Stimulated activated CD8-positive, alpha-beta memory T cell treated with anti-CD3 and anti-CD28 coated beads, Interleukin-15, amount 100 ng/mL, for 48 hours (primary cell): ENCODE measurements around the gene SOX12.

Experiments
- DNase-seq, 2 donors: peaks; one replicate each; pipeline ENCODE4 v3.0.0-alpha.2; 2020; ENCODE audit warnings: low read depth in 2 of 2

Gene SOX12

DNA sequence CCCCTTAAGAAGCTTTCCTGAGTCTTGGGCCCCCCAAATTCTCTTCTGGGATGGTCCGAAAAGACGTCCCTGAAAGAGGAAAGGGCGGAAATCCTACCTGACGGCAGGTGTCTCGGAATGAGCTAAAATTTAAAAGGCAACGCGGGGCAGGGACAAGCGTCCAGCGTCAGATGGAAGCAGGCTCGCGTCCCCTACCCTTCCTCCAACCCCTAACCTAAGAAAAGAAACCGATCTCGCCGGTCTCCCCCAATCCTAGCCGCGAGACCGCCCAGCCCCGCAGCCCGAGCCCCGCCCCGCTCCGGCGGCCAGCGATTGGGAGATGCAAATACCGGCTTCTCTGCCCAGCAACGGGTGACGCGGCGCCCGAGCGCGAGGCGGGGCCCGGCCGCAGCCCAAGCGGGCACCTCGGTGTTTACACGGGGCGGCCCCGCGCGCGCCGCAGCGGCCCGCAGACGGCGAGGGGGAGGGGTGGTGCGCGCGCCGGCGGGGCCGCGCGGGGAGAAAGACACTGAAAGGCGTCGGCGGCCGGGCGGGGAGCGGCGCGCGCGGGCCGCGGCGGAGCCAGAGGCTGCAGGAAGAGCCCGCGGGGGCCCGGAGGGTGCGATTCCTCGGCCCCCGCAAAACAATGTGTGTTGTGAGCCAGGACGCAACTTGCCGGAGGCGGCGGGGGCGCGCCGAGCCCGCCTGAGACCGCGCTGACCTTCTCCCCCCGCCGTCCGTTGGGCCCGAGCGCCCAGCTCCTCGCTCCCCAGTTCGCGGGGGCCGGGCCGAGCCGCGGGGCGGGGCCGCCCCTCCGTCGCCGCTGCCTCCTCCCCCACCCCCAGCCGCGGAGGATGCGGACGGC lies at the start of gene SOX12:
Gene SOX12, plus strand, starts transcription at position 508 of the 844 bp plus-strand sequence. CDS start 373 bp downstream, outside the sequence.
- DNase-seq: peak; percentile 95 to 96

DNA sequence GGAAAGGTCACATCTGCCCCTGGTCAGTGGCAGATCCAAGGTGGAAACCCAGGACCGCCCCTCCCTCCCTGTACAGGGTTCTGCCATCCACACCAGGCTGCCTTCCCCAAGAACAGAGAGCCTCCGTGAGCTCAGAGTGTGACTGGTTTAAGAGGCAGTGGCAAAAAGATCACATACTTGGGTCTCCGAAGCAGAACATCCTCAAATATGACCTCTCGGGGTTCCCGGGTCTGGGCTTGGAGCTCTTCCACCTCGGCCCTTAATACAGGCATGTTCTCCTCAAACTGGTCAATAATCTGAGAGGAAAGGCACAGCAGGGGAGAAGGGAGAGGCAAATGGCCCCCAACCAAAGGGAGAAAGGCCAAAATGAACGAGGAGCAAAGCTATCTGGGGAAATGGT lies 49.6 kb upstream of the SOX12 start:
- no peak for DNase-seq

DNA sequence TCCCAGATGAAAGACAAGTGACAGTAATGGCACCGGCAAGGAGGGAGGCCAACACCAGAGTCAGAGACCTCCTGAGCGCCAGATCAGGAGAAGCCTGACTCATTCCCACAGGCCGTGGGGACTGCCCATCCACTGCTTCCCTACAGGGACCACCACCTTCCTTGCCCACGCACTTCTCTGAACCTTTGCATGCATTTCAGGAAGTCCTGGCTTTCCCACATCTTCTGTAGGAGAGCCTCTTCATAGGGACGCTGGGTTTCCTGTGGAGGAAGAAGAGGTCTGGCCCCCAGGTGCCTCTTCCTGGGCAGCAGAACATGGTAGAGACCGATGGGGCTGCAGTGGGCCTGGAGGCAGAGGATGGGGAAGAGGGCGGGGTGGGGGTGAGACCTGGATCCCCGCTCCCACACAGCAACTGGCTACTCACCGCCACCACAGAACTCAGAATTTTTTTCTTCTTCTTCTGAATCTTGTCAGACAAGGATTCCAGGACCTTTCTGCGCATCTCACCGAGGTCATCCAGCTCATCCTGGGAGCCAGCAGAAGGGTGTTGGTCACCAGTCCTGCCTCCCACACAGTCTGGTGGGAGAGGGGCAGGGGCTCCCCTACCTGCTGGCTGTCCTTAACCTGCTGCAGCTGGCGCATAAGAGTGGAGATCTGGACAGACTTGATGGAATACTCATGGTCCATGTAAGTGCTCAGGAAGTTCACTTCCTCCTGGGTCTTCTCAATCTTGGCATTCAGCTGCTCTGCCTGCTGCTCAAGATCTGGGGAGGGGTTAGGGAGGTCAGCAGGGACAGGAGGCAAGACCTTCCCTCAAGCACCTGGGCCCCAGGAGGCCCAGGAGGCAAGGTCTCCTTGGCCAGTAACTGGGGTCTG lies 48.5 kb upstream of the SOX12 start:
- no peak for DNase-seq

DNA sequence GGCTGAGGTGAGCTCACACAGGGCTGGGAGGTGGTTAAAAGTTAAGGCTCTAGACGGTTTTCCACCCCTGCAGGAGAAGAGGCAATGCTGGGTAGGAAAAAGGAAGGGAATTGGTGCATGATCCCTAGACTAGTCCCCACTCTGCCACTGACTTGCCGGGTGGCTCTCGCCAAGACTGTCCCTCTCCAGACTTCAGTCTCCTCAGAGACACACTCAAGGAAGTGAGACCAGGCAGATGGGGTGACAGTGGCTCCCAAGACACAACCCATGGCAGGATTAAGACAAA lies 47.9 kb upstream of the SOX12 start:
- DNase-seq: no peak

DNA sequence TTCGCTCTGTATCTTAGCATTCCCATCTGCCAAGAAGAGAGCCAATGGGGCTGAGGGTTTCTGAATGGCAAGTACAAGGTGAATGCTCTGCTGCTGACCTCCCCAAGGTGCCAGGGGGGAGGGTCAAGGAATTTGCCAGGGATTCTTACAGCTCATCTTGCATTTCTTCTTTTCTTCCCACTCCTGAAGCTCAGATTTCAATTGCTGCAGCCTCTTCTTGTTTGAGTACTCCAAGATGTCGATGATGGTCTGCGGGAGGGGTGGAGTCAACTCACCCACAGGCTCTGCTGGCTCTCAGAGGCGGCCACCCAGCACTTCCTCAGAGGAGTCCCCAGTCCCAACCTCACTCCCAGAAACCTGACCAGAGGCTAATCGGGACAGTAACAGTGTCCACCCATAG lies 47.2 kb upstream of the SOX12 start:
- no peak for DNase-seq

DNA sequence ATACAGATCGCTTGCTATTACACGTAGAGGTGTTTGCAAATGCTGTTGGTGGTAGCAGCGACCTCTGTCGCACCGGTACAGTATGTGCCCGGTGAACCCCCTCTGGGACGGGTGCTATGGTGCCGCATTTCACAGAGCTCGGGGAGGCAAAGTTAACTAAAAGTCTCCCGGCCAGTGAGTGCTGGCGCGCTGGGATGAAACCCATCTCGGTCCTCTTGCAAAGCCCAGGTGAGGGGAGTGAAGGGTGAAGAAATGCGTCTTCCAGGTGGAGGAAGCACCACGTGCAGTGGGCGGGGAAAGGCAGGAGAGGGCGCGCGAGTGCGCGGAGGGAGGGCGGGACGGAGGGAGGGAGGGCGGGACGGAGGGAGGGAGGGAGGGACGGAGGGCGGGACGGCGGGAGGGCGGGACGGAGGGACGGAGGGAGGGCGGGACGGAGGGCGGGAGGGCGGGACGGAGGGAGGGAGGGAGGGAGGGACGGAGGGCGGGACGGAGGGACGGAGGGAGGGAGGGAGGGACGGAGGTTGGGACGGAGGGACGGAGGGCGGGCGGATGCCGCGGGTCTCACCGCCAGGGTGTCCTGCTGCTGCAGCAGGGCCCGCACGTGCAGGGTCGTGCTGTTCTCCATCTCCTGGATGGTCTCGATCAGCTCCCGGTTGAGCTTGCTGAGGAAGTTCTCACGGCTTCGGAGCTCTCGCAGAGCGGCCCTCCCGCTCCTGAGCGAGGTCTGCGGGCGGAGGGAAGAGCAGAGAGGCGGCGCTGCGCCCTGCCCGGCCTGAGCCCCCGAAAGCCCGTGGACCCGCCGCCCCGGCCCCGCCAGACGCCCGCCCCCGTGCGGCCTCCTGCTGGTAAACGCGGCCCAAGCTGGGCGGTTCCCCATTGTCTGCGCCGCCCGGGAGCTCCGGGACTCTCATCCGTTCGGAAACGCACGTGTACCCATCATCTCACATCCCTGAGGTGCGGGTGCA lies 46.5 kb upstream of the SOX12 start:
- DNase-seq: no peak

DNA sequence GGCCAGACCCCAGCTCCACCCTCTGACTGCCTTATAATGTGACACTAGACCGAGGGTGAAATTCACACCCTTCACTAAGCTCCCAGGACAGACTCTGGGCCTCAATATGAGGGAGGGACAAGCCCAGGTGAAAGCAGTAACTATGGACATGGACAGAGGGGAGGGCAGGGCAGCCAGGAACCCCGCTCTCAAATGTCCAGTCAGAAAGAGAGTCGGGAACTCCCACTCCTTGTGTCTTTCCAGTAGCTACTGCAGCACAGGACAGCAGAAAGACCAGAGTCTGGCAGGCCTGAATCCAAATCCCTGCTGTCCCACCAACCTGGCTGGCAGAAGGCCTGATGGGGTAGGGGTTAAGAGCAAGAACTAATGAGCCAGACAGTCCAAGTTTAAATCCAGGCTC lies 41.2 kb upstream of the SOX12 start:
- DNase-seq: no peak

DNA sequence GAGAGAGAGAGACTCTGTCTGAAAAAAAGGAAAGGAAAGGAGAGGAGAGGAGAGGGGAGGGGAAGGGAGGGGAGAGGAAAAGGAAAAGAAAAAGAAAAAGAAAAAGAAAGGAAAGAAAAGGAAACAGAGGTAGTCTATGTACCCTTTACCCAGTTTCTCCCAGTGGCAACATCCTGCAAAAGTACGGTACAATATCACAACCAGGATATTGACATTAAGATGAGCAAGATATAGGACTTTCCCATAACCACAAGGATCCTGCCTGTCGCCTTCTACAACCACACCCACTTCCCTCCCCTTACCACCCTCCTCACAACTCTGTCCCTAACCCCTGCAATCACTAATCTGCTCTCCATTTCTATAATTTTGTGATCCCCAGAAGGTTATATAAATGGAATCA lies 38.8 kb upstream of the SOX12 start:
- DNase-seq: no peak

DNA sequence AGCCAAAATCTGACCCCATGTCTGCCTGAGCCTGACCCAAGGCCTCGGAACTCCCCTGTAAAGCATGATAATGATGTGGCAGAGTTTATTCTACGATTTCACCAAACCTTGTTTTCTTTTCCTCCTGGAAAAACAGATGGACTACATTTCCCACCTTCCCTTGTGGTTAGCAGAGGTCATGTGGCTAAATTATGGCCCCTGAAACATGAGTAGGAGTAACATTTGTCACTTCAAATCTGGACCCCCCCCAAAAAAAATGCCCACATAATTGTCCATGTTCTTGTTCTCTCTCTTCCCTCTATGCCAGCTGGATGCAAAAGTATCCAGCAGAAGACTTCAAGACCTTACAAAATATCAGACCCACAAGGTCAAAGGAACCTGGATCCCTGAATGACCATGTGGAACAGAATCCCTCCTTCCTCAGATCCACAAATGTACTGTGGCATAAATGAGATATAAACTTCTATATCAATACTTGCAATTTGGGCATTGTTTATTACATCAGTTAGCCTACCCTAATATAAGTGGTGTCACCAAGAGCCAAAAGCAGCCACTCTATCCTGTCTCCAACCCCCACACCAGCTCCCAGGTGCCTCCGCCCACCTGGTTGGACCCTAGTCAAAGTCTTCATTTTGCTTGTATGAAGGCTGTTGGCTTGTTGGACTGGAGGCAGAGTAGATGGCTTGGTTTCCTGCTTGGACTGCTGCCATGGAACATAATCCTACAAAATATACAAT lies 36.2 kb upstream of the SOX12 start:
- no peak for DNase-seq

DNA sequence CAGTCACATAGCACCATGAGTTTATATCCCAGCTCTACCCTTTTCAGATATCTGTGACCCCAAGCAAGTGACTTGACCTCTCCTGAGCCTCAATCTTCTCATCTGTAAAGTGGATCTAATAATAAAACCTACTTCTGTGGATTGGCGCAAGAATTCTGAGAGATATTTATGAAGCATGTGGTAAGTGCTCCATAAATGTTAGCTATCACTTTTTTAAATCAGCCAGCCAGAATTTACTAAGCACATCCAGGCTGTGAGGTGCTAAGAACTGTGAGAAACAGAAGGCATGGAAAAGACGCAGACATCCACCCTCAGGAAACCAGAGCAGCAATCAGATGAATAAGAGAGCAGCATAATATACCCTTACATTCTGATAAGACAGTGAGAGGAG lies 35.7 kb upstream of the SOX12 start:
- DNase-seq: no peak

DNA sequence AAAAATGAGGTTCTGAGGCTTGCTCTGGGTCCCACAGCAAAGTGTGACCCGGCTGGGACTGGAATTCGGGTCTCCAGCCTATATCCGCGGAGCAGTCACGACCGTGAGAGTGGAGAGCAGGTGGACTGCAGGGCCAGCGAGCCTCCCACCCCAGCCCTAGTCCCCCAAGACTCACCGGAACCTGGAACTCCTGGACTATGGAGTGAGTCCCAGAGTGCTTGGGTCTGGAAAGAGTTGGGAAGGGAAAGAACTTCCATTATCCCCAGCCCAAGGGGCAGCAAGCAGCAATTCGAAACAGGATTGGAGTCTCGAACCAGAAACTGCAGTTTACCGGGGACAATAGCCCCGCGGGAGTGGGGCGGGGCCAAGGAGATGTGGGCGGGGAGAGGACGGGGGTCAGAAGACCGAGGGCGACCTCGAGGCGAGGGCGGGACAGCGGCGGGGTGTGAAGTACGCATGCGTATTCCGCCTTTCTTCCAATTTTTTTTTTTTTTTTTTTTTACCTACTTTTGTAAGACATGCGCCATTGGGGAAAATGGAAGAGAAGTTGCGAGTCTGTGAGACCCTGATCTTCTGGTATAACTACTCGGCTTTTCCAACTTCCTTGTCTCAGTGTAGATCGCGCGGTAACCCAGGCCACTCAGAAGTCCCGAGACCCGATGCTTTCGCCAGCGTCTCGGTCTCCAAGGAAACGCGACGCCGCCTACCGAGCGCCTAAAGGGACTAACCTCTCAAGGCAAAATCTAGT lies 35.1 kb upstream of the SOX12 start, which contains the start of gene C20orf96:
Gene C20orf96, minus strand, starts transcription at position 667 of the 748 bp plus-strand sequence. Its CDS starts 140 bp downstream, at position 527.
- DNase-seq: peak; percentile 81 to 84

DNA sequence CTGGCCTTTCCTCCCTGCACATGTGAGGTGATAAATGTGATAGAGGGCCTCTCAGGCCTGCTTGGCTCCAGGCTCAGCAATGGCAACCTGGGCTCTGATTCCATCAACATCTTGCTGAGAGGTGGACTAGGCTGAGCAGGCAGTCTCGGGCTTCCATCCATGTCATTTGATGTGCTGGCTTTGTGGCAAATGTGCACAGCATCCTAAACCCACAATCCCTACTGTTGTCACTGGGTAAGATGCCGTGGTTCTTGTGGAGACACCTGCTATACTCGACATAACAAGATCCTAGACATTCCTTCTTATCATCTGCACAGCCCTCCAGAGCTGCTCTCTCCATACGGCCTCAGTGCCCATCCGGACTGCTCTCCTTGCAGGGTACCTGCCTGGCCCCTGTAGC lies 30.8 kb upstream of the SOX12 start:
- no peak for DNase-seq

DNA sequence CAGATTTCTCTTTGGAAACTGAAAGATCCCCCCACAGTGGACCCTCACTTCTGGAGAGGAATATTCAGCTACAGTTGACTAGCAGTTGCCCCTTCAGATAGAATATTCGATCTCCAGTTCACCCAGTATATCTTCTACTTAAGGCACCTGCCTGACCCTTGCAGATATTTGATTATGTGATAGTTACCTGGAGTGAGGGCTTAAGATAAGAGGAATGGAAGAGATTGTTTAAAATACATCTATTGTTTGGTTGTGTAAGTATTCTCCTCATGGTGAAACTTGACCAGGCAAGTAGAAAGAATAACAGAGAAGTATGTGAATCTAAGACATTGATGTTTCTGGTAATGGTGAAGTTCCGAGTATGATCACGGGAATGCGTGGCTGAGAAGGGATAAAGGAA lies 29.5 kb upstream of the SOX12 start:
- no peak for DNase-seq

DNA sequence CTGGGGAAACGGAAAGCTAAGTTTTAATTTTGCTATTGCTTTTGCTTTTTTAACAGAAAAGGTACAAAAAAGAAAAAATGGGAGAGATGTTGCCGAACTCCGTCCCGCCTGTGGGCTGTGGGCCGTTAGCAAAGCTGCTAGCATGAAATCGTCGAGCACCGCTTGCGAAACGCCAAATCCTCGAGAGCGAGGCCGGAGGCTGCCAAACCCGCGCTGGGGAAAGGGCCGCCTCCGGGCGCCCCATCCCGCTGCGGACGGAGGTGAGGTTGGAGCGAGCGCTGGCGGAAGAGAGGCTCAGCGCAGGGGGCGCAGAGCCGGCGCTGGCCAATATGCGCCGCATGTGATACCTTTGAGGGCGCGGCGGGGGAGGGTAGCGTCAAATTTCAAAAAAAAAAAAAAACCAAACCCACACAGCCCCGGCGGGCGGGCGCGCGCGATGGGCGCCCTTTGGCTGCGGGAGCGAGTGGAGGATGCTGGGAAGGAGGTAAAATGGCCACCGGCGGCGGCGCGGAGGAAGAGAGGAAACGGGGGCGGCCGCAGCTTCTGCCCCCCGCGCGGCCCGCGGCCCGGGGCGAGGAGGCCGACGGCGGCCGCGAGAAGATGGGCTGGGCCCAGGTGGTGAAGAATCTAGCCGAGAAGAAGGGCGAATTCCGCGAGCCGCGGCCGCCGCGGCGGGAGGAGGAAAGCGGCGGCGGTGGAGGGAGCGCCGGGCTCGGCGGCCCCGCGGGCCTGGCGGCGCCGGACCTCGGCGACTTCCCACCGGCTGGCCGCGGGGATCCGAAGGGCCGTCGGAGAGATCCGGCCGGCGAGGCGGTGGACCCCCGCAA lies 28.0 kb upstream of the SOX12 start, which contains the start of gene ZCCHC3:
Gene ZCCHC3, plus strand, starts transcription at position 473 of the 827 bp plus-strand sequence. Its CDS starts 17 bp downstream, at position 490.
- peak; percentile 77 to 81 for DNase-seq

DNA sequence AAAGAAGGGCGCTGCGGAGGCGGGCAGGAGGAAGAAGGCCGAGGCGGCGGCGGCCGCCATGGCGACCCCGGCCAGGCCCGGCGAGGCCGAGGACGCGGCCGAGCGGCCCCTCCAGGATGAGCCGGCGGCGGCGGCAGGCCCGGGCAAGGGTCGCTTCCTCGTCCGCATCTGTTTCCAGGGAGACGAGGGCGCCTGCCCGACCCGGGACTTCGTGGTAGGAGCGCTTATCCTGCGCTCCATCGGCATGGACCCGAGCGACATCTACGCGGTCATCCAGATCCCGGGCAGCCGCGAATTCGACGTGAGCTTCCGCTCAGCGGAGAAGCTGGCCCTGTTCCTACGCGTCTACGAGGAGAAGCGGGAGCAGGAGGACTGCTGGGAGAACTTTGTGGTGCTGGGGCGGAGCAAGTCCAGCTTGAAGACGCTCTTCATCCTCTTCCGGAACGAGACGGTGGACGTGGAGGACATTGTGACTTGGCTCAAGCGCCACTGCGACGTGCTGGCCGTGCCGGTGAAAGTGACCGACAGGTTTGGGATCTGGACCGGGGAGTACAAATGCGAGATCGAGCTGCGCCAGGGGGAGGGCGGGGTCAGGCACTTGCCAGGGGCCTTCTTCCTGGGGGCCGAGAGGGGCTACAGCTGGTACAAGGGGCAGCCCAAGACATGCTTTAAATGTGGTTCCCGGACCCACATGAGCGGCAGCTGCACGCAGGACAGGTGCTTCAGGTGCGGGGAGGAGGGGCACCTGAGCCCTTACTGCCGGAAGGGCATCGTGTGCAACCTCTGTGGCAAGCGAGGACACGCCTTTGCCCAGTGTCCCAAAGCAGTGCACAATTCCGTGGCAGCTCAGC lies 27.2 kb upstream of the SOX12 start:
- peak; percentile 30 to 41 for DNase-seq

DNA sequence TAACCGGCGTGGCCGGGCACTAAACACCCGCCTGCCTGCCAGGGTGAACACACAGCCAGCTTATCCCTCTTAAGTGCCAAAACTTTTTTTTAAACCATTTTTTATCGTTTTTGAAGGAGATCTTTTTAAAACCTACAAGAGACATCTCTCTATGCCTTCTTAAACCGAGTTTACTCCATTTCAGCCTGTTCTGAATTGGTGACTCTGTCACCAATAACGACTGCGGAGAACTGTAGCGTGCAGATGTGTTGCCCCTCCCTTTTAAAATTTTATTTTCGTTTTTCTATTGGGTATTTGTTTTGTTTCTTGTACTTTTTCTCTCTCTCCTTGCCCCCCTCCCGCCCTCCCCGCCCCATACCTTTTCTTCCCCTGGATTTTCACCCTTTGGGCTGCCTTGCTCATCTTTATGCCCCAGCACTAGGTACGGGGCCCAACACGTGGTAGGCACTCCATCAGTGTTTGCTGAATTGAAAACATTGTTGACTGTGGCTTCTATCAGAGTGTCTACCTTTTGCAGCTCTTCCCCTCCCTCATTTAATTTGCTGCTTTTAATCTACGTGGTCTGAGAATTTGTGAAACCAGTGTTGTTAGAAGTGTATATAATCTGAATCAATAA lies 26.5 kb upstream of the SOX12 start:
- no peak for DNase-seq

DNA sequence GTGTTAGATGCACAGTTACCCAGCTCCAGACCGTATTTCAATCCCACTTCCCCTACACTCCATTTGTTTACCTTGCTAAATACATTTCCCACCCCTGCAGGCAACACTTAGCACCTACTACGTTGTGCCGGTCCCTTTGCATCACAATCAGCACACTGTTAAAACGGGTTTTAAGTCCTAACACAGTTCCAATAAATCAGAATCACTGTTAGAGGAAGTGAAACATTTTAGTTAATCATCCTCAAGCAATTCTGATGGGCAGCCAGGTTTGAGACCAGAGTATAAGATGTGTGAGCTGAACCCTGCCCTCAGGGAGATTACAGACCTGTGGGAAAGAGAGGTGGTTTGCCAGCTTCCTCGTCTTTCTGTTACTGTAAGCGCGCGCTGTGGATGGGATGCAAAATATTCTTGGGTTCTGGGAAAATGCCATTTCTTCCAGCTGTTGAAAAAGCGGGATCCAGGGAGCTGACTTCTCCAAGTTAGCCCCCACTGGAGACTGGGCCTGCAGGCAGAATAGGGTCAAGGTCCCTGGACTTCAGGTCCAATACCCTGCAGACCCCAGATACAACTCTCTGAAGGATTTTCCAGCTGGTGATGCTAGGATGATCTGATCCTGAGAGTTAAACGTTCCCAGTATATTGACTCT lies 24.9 kb upstream of the SOX12 start:
- DNase-seq: no peak
